HK-2 (cell line): ENCODE measurements around the gene CDC37L1.
A peak's percentile ranks its signal among the peaks of the same experiment; 100 is the strongest.

Experiments
- DNase-seq: peaks from one replicate; pipeline ENCODE4 v3.0.0-alpha.2; 2018; ENCODE audit not compliant: unreplicated experiment

Gene CDC37L1

GRCh38 chr9:4714266-4715016 is 35.1 kb downstream of the CDC37L1 start:
- DNase-seq, result no peak

- no peak for DNase-seq
These were observed 36.8 kb downstream of the CDC37L1 start for GRCh38 chr9:4716163-4716562.

GRCh38 chr9:4717815-4718214 is 38.4 kb downstream of the CDC37L1 start:
- DNase-seq, result no peak

GRCh38 chr9:4718911-4719310 is 39.5 kb downstream of the CDC37L1 start:
- no peak for DNase-seq

GRCh38 chr9:4721736-4722135 is 42.4 kb downstream of the CDC37L1 start:
- no peak for DNase-seq

GRCh38 chr9:4725706-4726442 is 46.5 kb downstream of the CDC37L1 start:
- DNase-seq, result no peak

GRCh38 chr9:4727593-4727992 is 48.2 kb downstream of the CDC37L1 start:
- DNase-seq, result no peak

GRCh38 chr9:4732890-4733289 is 53.5 kb downstream of the CDC37L1 start:
- no peak for DNase-seq

- DNase-seq, result no peak
These were observed 54.8 kb downstream of the CDC37L1 start for GRCh38 chr9:4734150-4734549.

- no peak for DNase-seq
These were observed 59.7 kb downstream of the CDC37L1 start for GRCh38 chr9:4738866-4739586.

- no peak for DNase-seq
These were observed 60.4 kb downstream of the CDC37L1 start for GRCh38 chr9:4739587-4740387.

GRCh38 chr9:4740388-4740637 is 60.9 kb downstream of the CDC37L1 start:
- no peak for DNase-seq

GRCh38 chr9:4740638-4741364 is 61.4 kb downstream of the CDC37L1 start, which contains the start of gene AK3:
Gene AK3 (minus strand): TSS chr9:4741202. CDS start chr9:4741087, 115 bp downstream.
- peak; percentile 36 for DNase-seq

GRCh38 chr9:4741365-4742089 is 62.2 kb downstream of the CDC37L1 start:
- DNase-seq, result no peak

- DNase-seq, result no peak
These were observed 62.9 kb downstream of the CDC37L1 start for GRCh38 chr9:4742246-4742645.

- DNase-seq, result no peak
These were observed 63.9 kb downstream of the CDC37L1 start for GRCh38 chr9:4743131-4743875.

GRCh38 chr9:4746278-4747030 is 67.1 kb downstream of the CDC37L1 start:
- no peak for DNase-seq

GRCh38 chr9:4748612-4749011 is 69.2 kb downstream of the CDC37L1 start:
- no peak for DNase-seq

GRCh38 chr9:4750023-4750673 is 70.8 kb downstream of the CDC37L1 start:
- DNase-seq, result no peak
